WTC11 (cell line): ENCODE measurements around the gene SPEM1.

ENCODE experiments used
- FOXJ3 ChIP-seq: sonication (generic); formaldehyde crosslinking; IDR thresholded peaks from 2 replicates; pipeline ENCODE4 v1.9.0; 2021; ENCODE audit warnings: missing genetic modification reagents, mild to moderate bottlenecking, borderline replicate concordance
- MAX ChIP-seq: sonication (generic); formaldehyde crosslinking; IDR thresholded peaks from 2 replicates; pipeline ENCODE4 v1.8.0; 2022; ENCODE audit warnings: mild to moderate bottlenecking, missing genetic modification reagents
- TF ChIP-seq, protein P1 (sequence below): fragments of 200-600 bp; IDR thresholded peaks from 2 replicates; pipeline ENCODE4 v1.8.0; 2022; ENCODE audit warnings: antibody characterized with exemption

- no peak for TF ChIP-seq MAX (CRISPR knock-in tag)
- no peak for TF ChIP-seq FOXJ3 (CRISPR knock-in tag)
- TF ChIP-seq, protein P1, sequence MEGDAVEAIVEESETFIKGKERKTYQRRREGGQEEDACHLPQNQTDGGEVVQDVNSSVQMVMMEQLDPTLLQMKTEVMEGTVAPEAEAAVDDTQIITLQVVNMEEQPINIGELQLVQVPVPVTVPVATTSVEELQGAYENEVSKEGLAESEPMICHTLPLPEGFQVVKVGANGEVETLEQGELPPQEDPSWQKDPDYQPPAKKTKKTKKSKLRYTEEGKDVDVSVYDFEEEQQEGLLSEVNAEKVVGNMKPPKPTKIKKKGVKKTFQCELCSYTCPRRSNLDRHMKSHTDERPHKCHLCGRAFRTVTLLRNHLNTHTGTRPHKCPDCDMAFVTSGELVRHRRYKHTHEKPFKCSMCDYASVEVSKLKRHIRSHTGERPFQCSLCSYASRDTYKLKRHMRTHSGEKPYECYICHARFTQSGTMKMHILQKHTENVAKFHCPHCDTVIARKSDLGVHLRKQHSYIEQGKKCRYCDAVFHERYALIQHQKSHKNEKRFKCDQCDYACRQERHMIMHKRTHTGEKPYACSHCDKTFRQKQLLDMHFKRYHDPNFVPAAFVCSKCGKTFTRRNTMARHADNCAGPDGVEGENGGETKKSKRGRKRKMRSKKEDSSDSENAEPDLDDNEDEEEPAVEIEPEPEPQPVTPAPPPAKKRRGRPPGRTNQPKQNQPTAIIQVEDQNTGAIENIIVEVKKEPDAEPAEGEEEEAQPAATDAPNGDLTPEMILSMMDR = no peak
Observed at GRCh38 chr17:7437369-7437863, 17.3 kb downstream of the SPEM1 start.
